PFSK-1 (cell line): Measurements from ENCODE around the gene SERTM2. TPM values are rescaled to one million over a fixed set of nuclear protein-coding genes. Genes with fewer than 3 reads are reported as not detected.

Experiments
- FOXP2 ChIP-seq: optimal IDR thresholded peaks from 2 replicates; pipeline ENCODE3; 2011; ENCODE audit warnings: borderline replicate concordance, control low read depth, inconsistent platforms; ENCODE audit not compliant: insufficient read depth; ENCODE audit errors: extremely low read length, extremely low read depth
- POLR2AphosphoS5 ChIP-seq: IDR thresholded peaks from 2 replicates; pipeline ENCODE4 v1.6.1; 2012; ENCODE audit warnings: low read depth, mild to moderate bottlenecking, control low read depth, low read length, moderate library complexity
- SIN3A ChIP-seq: IDR thresholded peaks from 2 replicates; pipeline ENCODE4 v1.6.1; 2012; ENCODE audit warnings: mild to moderate bottlenecking, low read length, moderate library complexity, borderline replicate concordance; ENCODE audit not compliant: insufficient read depth
- TAF1 ChIP-seq: IDR thresholded peaks from 2 replicates; pipeline ENCODE4 v1.6.1; 2012; ENCODE audit warnings: low read length, control low read depth, borderline replicate concordance; ENCODE audit not compliant: insufficient read depth
- polyA plus RNA-seq: library from polyadenylated mRNA; unstranded; fragments of >200 nt; gene quantifications from one replicate; pipeline ENCODE4 v1.2.1, GENCODE V29; 2012; ENCODE audit warnings: low read depth, missing spikeins; ENCODE audit not compliant: insufficient read length
- TF ChIP-seq, protein P1 (sequence below), 2 experiments: IDR thresholded peaks; 2 replicates each; pipeline versions ENCODE4 v1.6.1 to v1.8.0; 2011 to 2012; ENCODE audit warnings: low read depth in 2 of 2, low read length in 2 of 2, control low read depth in 1 of 2, inconsistent platforms in 1 of 2, mild to moderate bottlenecking in 1 of 2, moderate library complexity in 1 of 2; ENCODE audit not compliant: insufficient read depth in 1 of 2

Gene SERTM2
- 0.11 TPM for polyA plus RNA-seq

DNA sequence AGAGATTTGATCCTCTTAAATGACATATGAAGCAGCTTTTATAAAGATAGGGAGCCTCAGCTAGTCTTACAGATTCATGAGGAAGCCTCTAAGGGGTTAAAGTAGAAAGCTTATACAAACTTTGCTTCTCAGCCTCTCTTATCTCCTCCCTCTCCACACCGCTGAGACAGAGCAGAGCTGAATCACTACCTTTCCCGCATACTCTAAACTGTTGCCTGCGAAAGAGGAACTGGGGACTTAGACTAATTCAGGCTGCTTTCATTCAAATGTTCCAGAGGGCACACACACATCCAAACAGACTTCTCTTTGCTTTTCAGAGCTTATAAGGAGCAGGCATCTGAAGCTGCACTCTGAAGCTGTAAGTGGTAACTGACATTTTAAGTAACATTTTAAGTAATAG is at the start of gene SERTM2:
Gene SERTM2 (plus strand): TSS at position 169 of the 400 bp plus-strand sequence. CDS start 7,213 bp downstream, outside the sequence.
- no peak for TF ChIP-seq TAF1
- no peak for TF ChIP-seq POLR2AphosphoS5
- TF ChIP-seq FOXP2: no peak
- TF ChIP-seq, protein P1, sequence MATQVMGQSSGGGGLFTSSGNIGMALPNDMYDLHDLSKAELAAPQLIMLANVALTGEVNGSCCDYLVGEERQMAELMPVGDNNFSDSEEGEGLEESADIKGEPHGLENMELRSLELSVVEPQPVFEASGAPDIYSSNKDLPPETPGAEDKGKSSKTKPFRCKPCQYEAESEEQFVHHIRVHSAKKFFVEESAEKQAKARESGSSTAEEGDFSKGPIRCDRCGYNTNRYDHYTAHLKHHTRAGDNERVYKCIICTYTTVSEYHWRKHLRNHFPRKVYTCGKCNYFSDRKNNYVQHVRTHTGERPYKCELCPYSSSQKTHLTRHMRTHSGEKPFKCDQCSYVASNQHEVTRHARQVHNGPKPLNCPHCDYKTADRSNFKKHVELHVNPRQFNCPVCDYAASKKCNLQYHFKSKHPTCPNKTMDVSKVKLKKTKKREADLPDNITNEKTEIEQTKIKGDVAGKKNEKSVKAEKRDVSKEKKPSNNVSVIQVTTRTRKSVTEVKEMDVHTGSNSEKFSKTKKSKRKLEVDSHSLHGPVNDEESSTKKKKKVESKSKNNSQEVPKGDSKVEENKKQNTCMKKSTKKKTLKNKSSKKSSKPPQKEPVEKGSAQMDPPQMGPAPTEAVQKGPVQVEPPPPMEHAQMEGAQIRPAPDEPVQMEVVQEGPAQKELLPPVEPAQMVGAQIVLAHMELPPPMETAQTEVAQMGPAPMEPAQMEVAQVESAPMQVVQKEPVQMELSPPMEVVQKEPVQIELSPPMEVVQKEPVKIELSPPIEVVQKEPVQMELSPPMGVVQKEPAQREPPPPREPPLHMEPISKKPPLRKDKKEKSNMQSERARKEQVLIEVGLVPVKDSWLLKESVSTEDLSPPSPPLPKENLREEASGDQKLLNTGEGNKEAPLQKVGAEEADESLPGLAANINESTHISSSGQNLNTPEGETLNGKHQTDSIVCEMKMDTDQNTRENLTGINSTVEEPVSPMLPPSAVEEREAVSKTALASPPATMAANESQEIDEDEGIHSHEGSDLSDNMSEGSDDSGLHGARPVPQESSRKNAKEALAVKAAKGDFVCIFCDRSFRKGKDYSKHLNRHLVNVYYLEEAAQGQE (IDR thresholded peaks at IDR 0.05; ENCODE audit: insufficient read depth in 1 of 2, low read depth in 2 of 2, low read length in 2 of 2): no peak
- TF ChIP-seq SIN3A: no peak

DNA sequence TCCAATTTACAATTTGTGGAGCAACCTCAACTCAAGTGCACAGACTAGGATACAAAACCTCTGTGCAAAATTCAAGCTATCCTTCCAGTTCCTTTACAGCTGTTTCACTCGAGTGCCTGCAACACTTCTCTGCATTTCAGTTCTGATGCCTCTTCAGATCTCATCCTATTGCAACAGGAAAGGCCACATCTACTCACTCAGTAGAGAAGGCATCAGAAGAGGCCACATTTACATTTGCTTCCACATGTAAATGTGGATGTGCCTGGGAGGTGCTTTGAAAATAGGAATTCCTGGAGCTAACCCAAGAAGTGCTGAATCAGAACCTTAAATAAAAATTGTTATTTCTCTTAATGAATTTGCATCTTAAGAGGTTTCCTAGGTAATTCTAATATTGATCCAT is 45.8 kb upstream of the SERTM2 start:
- TF ChIP-seq POLR2AphosphoS5 (no peak), FOXP2 (no peak), TAF1 (no peak), SIN3A (no peak)
- TF ChIP-seq, protein P1 (IDR thresholded peaks at IDR 0.05; ENCODE audit: insufficient read depth in 1 of 2, low read depth in 2 of 2, low read length in 2 of 2): no peak

DNA sequence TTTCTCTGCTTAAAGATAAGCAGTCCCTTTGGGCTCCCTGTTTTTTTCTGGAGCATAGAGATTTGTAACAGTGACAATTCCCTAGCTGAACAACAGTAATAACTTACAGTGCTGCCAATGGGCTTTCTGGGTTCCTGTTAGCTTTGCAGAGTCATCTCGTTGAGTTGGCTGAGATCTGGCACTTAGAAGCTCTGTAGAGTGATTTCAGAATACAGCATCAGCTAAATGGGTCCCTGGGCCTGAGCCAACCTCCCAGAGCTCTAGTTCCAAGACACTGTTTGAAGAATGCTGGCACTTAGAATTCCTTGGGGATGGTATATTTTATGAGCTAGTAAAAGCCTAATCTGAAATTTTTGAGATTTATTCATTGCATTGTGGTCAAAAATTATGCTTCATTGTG is 43.5 kb upstream of the SERTM2 start:
- TF ChIP-seq POLR2AphosphoS5 (no peak), SIN3A (no peak), FOXP2 (no peak), TAF1 (no peak)
- TF ChIP-seq, protein P1 (IDR thresholded peaks at IDR 0.05; ENCODE audit: insufficient read depth in 1 of 2, low read depth in 2 of 2, low read length in 2 of 2): no peak

DNA sequence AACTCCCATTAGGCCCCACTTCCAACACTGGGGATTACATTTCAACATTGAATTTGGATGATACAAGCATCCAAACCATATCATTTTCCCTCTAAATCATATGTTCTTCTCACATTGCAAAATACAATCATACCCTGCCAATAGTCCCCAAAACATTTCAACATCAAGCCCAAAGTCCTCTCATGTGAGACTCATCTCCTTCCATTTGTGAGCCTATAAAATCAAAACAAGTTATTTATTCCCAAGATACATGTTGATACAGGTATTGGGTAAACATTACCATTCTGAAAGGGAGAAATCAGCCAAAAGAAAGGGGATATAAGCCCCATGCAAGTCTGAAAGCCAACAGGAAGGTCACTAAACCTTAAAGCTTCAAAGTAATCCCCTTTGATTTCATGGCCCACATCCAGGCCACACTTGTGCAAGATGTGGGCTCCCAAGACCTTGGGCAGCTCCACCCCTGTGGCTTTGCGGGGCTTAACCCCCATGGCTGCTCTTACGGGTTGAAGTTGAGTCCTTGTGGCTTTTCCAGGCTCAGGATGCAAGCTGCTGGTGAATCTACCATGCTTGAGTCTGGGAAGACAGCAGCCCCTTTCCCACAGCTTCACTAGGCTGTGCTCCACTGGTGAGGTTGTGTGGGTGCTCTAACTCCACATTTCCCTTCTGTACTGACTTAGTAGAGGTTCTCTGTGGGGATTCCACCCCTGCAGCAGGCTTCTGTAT is 40.6 kb upstream of the SERTM2 start:
- TF ChIP-seq POLR2AphosphoS5: no peak
- no peak for TF ChIP-seq FOXP2
- TF ChIP-seq, protein P1 (IDR thresholded peaks at IDR 0.05; ENCODE audit: insufficient read depth in 1 of 2, low read depth in 2 of 2, low read length in 2 of 2): no peak
